GM12891 (cell line): Measurements from ENCODE around the gene GPR160.

Experiments used
- POLR2A ChIP-seq: IDR thresholded peaks from 2 replicates; pipeline ENCODE4 v1.6.1; 2011; ENCODE audit warnings: low read depth, low read length, control low read depth
- POLR2AphosphoS5 ChIP-seq: IDR thresholded peaks from 2 replicates; pipeline ENCODE4 v1.6.1; 2011; ENCODE audit warnings: low read depth, low read length, control low read depth
- POU2F2 ChIP-seq: IDR thresholded peaks from 2 replicates; pipeline ENCODE4 v1.6.1; 2011; ENCODE audit warnings: low read depth, mild to moderate bottlenecking, control low read depth, low read length, moderate library complexity

- TF ChIP-seq POLR2AphosphoS5, result no peak
- TF ChIP-seq POU2F2, result no peak
- 0 out of 2 replicates have a peak, but pooled peaks have one; percentile 33 for TF ChIP-seq POLR2A
These were observed 91.2 kb downstream of the GPR160 start for GRCh38 chr3:170128977-170129431.
